Activated T-cell treated with anti-CD3 and anti-CD28 coated beads, Interleukin-2, amount 50 U/mL, for 24 hours (primary cell): ENCODE results near the gene ATP1A1.

Experiments
- DNase-seq: peaks from one replicate; pipeline ENCODE4 v3.0.0-alpha.2; 2020
- H3K27ac Mint-ChIP-seq: 2 replicates; pipeline ENCODE4 v1.8.0; 2020; ENCODE audit warnings: mild to moderate bottlenecking, mixed read lengths
- H3K27me3 Mint-ChIP-seq: 2 replicates; pipeline ENCODE4 v1.8.0; 2020; ENCODE audit warnings: mixed read lengths
- H3K36me3 Mint-ChIP-seq: 2 replicates; pipeline ENCODE4 v1.8.0; 2020; ENCODE audit warnings: low read depth, mixed read lengths
- H3K4me1 Mint-ChIP-seq: 2 replicates; pipeline ENCODE4 v1.8.0; 2020; ENCODE audit warnings: low read depth, mixed read lengths
- H3K4me3 Mint-ChIP-seq: 2 replicates; pipeline ENCODE4 v1.8.0; 2020; ENCODE audit warnings: mild to moderate bottlenecking, moderate library complexity, mixed read lengths
- H3K9me3 Mint-ChIP-seq: 2 replicates; pipeline ENCODE4 v1.8.0; 2020; ENCODE audit warnings: mixed read lengths

ATP1A1 gene

DNA sequence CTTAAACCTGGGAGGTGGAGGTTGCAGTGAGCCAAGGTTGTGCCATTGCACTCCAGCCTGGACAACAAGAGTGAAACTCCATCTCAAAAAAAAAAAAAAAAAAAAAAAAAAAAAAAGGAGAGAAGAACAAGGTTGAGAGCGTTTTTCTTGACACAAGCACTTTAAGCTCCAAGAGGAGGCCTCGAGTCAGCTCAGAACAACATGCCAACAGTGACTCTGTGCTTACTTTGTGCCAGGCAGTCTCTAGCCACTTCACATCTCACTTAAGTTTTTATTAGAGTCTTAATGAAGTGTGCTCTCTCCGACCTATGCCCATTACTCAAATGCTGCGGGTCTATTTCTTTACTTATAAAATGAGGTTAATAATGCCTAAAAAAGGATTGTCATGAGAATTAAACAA is 13.0 kb downstream of the ATP1A1 start:
- H3K27ac Mint-ChIP-seq = no peak overlapping the region
- H3K9me3 Mint-ChIP-seq = no peaks in the 10 kb centered on the region
- H3K27me3 Mint-ChIP-seq = no peaks in the 10 kb centered on the region
- peaks cover 96% of the 10 kb centered on the region for H3K36me3 Mint-ChIP-seq
- DNase-seq = no peak
- peaks cover 85% of the 10 kb centered on the region for H3K4me1 Mint-ChIP-seq
- H3K4me3 Mint-ChIP-seq = no peak overlapping the region

DNA sequence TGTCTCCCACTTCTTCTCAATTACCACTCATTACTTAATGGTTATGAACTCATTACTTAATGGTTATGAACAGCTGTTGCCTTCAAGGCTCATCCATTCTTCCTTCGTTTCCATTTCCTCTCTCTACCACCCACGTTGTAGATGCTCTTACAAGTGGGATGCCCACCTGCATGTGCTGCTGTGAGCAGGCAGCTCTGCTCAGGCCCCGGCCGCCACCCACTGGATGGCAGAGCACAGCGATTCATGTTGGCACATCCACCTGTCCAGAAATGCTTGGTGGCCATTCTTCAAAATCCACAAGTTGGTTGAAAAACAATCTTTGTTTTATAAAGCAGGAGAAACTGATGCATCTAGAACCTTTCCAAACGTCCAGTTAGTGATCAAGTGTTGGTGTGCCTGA is 14.5 kb downstream of the ATP1A1 start:
- peaks cover 100% of the 10 kb centered on the region for H3K36me3 Mint-ChIP-seq
- no peaks in the 10 kb centered on the region for H3K27me3 Mint-ChIP-seq
- peaks cover 86% of the 10 kb centered on the region for H3K4me1 Mint-ChIP-seq
- H3K9me3 Mint-ChIP-seq = no peaks in the 10 kb centered on the region
- H3K4me3 Mint-ChIP-seq = no peak overlapping the region
- DNase-seq = no peak
- H3K27ac Mint-ChIP-seq = peak overlapping the region; percentile 69

DNA sequence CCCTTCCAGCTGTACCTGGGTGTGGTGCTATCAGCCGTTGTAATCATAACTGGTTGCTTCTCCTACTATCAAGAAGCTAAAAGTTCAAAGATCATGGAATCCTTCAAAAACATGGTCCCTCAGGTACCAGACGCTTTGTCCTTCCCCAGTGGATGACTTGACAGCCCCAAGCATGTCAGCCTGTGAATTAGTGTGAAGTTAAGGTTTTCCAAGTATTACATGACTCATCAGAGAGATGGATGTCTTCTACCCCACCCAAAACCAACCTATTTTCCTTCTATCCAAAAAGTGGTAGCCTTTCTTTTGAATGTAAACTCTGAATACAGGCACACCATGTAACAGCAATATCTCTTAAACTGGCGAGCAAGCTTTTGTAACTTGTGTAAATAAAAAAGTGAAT is 15.1 kb downstream of the ATP1A1 start:
- H3K9me3 Mint-ChIP-seq = no peaks in the 10 kb centered on the region
- peak overlapping the region; percentile 19 for H3K27ac Mint-ChIP-seq
- no peak overlapping the region for H3K4me3 Mint-ChIP-seq
- H3K27me3 Mint-ChIP-seq = no peaks in the 10 kb centered on the region
- H3K36me3 Mint-ChIP-seq = peaks cover 100% of the 10 kb centered on the region
- DNase-seq = no peak
- H3K4me1 Mint-ChIP-seq = peaks cover 85% of the 10 kb centered on the region

DNA sequence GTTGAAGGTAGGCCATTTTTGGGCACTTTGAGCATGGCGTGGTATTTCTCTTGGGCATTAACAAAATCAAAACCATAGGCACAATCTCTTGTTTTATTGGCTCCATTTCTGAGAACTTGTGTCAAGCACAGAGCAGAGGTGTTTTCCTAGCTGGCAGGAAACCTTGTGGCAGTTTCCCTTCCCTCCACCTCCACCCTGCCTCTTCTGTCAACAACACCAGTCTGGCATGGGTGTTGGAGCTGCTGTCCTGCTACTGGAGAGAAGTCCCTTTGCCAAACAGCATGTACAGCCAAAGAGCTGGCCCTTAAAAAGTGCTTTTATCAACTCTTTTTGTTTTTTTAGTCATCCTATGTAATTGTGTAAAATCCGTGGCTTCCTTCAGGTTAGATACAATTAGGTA is 16.0 kb downstream of the ATP1A1 start:
- H3K36me3 Mint-ChIP-seq = peaks cover 100% of the 10 kb centered on the region
- H3K4me1 Mint-ChIP-seq = peaks cover 77% of the 10 kb centered on the region
- no peaks in the 10 kb centered on the region for H3K27me3 Mint-ChIP-seq
- no peaks in the 10 kb centered on the region for H3K9me3 Mint-ChIP-seq
- no peak overlapping the region for H3K4me3 Mint-ChIP-seq
- H3K27ac Mint-ChIP-seq = peak overlapping the region; percentile 19
- no peak for DNase-seq

DNA sequence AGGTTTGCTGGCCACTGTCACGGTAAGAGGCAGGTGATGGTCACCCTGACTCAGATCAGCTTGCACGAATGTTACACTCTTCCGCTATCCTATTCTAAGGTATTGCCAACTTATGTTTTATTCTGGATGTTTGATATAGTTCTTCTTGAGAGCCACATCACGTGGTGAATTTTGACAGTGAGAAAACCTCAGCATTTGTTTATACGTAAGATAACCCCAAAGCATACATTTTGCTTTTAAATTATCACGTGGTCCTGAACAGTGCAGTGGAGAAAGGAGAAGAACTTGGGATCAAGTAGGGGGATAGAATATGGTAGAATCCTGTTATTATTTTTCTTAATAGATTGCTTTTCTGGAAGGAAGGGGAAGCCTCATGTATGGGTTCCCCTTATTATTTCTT is 16.6 kb downstream of the ATP1A1 start:
- no peak overlapping the region for H3K4me3 Mint-ChIP-seq
- DNase-seq = no peak
- H3K9me3 Mint-ChIP-seq = no peaks in the 10 kb centered on the region
- no peaks in the 10 kb centered on the region for H3K27me3 Mint-ChIP-seq
- peaks cover 70% of the 10 kb centered on the region for H3K4me1 Mint-ChIP-seq
- peak overlapping the region; percentile 53 for H3K27ac Mint-ChIP-seq
- H3K36me3 Mint-ChIP-seq = peaks cover 100% of the 10 kb centered on the region

DNA sequence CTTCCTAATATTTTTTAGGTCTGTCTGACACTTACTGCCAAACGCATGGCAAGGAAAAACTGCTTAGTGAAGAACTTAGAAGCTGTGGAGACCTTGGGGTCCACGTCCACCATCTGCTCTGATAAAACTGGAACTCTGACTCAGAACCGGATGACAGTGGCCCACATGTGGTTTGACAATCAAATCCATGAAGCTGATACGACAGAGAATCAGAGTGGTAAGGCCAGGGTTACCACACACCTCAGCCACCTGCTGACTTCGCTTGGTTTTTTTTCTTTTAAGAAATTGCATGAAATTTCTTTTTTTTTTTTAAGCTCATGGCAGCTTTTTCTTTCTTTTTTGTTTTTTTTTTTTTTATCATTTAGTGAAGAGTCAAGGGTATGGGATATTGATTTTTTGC is 17.2 kb downstream of the ATP1A1 start:
- Mint-ChIP-seq H3K27ac (peak overlapping the region; percentile 53), H3K4me3 (no peak overlapping the region), H3K4me1 (peaks cover 65% of the 10 kb centered on the region), H3K36me3 (peaks cover 100% of the 10 kb centered on the region), H3K27me3 (no peaks in the 10 kb centered on the region), H3K9me3 (no peaks in the 10 kb centered on the region)
- DNase-seq = peak; percentile 53

DNA sequence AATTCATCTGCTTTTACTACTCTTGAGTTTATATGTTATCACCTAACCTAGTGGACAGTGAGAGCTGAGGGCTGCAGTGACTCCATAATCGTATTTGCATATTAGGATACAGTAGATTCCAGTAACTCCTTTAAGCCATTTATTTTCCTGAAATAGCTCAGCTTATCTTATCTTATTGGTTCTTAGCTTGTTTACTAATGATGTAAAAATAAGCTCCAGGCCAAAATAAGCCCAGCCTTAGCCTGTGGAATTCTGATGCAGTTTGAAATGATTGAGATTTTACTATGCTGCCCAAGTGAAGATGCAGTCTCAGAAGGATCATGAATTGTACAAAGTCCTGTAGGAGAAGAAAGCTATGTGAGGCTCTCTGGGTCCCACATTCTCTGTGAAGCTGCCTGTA is 18.1 kb downstream of the ATP1A1 start:
- Mint-ChIP-seq H3K4me3 (no peak overlapping the region), H3K36me3 (peaks cover 98% of the 10 kb centered on the region), H3K27me3 (no peaks in the 10 kb centered on the region), H3K27ac (peak overlapping the region; percentile 87), H3K4me1 (peaks cover 61% of the 10 kb centered on the region), H3K9me3 (no peaks in the 10 kb centered on the region)
- DNase-seq = no peak

DNA sequence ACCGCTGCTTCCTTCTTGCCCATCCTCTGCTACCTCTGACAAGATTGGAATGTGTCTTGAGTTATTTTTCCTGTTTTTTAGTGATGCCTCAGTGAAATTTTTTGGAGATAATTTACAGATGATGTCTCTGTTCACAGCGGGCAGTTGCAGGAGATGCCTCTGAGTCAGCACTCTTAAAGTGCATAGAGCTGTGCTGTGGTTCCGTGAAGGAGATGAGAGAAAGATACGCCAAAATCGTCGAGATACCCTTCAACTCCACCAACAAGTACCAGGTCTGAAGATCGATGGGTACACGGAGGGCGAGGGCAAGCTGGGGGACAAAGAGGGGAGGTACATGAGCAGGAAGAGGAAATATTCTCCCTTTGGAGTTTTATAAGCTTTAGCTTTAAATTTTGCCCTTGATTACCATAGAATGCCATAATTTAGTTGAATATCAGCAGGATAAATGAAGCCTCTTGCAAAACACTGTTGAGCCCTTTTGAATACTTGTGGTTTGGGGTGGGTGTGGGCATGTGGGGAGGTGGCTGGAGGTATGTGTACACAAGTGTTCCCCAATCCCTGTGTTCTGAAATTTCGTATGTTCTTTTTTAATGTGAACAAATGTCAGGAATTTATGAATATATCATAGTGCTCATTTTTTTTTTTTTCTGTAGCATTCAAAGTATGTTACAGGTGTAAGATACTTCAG is 19.8 kb downstream of the ATP1A1 start:
- Mint-ChIP-seq H3K9me3 (no peaks in the 10 kb centered on the region), H3K36me3 (peaks cover 98% of the 10 kb centered on the region), H3K27me3 (no peaks in the 10 kb centered on the region), H3K4me3 (no peak overlapping the region), H3K4me1 (peaks cover 49% of the 10 kb centered on the region), H3K27ac (peak overlapping the region; percentile 83)
- DNase-seq = no peak

DNA sequence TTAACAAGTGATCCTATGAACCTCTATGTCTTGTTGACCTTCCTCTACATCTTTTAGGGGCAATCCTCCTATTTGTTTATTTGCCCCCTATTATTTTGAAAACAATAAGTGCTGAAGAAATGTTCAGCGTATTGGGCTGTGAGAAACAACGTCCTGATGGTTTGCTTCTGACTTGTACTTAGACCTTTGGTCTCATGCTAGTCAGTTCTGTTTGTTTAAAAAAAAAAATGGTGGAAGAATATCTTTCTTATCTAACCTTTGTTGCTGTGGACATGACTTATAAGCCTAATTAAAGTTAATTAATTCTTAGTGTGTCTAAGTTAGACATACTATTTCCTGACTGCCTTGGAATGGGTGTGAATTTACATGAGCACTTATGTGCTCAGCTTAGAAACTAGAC is 20.7 kb downstream of the ATP1A1 start:
- peaks cover 40% of the 10 kb centered on the region for H3K4me1 Mint-ChIP-seq
- no peaks in the 10 kb centered on the region for H3K27me3 Mint-ChIP-seq
- H3K4me3 Mint-ChIP-seq = no peak overlapping the region
- DNase-seq = no peak
- H3K9me3 Mint-ChIP-seq = no peaks in the 10 kb centered on the region
- H3K36me3 Mint-ChIP-seq = peaks cover 98% of the 10 kb centered on the region
- H3K27ac Mint-ChIP-seq = peak overlapping the region; percentile 57

DNA sequence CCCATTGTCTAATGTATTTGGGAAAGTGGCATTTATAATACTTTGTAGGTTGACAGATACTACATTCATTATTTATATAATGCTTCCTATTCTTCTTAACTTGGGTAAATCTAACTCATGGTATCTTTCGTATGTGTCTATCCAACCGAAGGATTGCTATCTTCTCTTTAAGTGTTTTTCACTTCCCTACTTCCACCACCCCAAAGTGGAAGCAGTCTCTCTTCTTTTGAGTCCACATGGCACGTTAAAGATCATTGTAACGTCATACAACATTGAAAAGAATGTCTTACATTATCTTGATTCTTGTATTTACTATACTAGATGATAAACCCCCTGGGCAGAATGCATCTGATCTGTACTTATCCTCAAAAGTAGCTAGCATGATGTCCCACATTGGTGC is 21.2 kb downstream of the ATP1A1 start:
- no peaks in the 10 kb centered on the region for H3K27me3 Mint-ChIP-seq
- no peak for DNase-seq
- H3K27ac Mint-ChIP-seq = peak overlapping the region; percentile 67
- peaks cover 35% of the 10 kb centered on the region for H3K4me1 Mint-ChIP-seq
- no peak overlapping the region for H3K4me3 Mint-ChIP-seq
- H3K36me3 Mint-ChIP-seq = peaks cover 98% of the 10 kb centered on the region
- no peaks in the 10 kb centered on the region for H3K9me3 Mint-ChIP-seq

DNA sequence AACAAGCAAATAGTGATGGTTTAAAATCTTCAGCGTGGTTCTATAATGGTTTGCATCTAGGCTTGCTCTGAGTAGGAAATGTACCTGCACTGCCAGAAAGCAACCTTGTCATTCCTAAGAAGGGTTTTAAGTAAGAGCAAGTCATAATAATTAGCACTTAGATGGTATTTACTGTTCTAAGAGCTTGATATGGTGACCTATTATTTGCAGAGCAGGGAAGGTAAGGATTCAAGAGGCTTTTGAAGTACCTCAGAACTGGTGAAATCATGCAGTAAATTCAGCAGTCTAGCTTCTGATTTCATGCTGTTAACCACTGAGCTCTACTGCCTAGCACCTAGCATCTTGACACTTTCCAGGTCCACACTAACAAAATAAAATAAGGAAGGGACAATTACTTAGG is 23.7 kb downstream of the ATP1A1 start:
- Mint-ChIP-seq H3K27me3 (no peaks in the 10 kb centered on the region), H3K27ac (peak overlapping the region; percentile 55), H3K36me3 (peaks cover 98% of the 10 kb centered on the region), H3K4me1 (peaks cover 22% of the 10 kb centered on the region), H3K4me3 (no peak overlapping the region), H3K9me3 (no peaks in the 10 kb centered on the region)
- no peak for DNase-seq

DNA sequence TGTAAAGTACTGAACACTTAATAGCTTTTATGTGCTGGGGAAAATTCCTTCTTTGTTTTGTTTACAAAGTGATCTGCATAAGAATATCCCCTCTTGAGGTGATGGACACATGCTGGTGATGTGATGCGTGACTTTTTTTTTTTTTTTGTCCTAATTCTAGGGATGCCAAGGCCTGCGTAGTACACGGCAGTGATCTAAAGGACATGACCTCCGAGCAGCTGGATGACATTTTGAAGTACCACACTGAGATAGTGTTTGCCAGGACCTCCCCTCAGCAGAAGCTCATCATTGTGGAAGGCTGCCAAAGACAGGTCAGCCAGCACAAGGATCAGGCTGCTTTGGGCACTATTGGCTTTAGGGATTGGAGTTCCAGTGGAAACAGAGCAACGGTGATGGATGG is 24.7 kb downstream of the ATP1A1 start:
- H3K9me3 Mint-ChIP-seq = no peaks in the 10 kb centered on the region
- H3K4me3 Mint-ChIP-seq = no peak overlapping the region
- peak overlapping the region; percentile 29 for H3K27ac Mint-ChIP-seq
- DNase-seq = no peak
- peaks cover 98% of the 10 kb centered on the region for H3K36me3 Mint-ChIP-seq
- H3K27me3 Mint-ChIP-seq = no peaks in the 10 kb centered on the region
- H3K4me1 Mint-ChIP-seq = peaks cover 16% of the 10 kb centered on the region

DNA sequence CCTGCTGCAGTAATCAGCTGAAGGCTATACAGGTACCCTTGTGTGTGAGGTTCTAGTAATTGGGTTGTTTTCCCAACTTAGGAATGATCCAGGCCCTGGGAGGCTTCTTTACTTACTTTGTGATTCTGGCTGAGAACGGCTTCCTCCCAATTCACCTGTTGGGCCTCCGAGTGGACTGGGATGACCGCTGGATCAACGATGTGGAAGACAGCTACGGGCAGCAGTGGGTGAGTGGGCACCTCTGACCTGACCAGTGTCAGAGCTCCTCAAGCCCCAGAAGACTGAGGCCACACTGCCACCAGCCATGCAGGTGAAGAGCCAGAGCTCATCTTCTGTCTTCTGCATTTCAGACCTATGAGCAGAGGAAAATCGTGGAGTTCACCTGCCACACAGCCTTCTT is 27.7 kb downstream of the ATP1A1 start:
- Mint-ChIP-seq H3K27me3 (no peaks in the 10 kb centered on the region), H3K9me3 (no peaks in the 10 kb centered on the region), H3K4me1 (peaks cover 17% of the 10 kb centered on the region), H3K4me3 (no peak overlapping the region), H3K27ac (peak overlapping the region; percentile 86), H3K36me3 (peaks cover 99% of the 10 kb centered on the region)
- no peak for DNase-seq

DNA sequence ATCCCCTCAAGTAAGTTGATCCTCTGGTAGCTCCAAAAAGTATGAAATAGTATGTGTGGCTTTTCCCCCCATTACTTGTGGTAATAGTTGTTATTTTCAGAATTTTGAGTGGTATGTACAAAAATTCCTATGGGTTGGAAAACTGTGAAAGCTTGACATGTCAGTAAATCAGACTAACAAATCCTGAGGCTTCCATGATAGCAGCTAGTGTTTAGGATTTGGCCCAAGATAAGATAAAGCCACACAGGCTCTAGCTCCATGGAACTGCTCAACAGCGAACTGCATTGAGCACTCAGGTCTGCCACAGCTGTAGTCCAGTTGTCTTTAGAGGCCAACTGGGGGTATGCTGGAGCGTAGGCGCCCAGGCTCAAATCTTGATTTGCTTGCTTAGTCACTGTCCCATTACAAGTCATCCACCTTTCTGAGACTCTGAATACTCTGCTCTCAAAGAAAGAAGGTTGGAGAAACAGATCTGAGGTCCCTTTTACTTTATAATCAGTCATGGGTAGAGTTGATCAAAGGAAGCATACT is 28.7 kb downstream of the ATP1A1 start:
- no peak for DNase-seq
- Mint-ChIP-seq H3K36me3 (peaks cover 100% of the 10 kb centered on the region), H3K4me3 (no peak overlapping the region), H3K27me3 (no peaks in the 10 kb centered on the region), H3K4me1 (peaks cover 20% of the 10 kb centered on the region), H3K9me3 (no peaks in the 10 kb centered on the region), H3K27ac (peak overlapping the region; percentile 86)

DNA sequence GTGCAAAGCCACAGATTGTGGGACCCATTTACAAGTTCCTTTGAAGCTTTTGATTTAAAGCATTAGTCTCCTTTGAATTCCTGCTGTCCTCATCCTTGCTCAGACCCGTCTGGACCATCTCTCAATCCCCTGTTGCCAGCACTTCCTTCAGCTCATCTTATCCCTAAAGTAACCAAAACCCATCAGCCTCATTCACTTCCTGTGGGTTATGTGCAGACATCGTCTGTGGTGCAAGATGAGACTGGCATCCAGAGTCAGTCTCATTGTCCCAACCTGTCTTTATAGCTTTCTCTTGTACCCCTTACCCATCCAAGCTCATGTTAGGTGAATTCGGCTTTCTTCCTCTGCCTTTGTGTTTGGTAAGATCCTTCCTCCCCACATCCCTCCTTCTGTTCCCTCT is 29.3 kb downstream of the ATP1A1 start:
- Mint-ChIP-seq H3K4me3 (no peak overlapping the region), H3K36me3 (peaks cover 100% of the 10 kb centered on the region), H3K27me3 (no peaks in the 10 kb centered on the region), H3K4me1 (peaks cover 22% of the 10 kb centered on the region), H3K9me3 (no peaks in the 10 kb centered on the region), H3K27ac (peak overlapping the region; percentile 86)
- no peak for DNase-seq
